ENCODE results near the gene AK1. TPM values are rescaled to one million over a fixed set of nuclear protein-coding genes. Genes with fewer than 3 reads are reported as not detected.

AK1 gene
- total RNA-seq, 1 donor = 106 TPM

- DNase-seq (ENCODE audit: insufficient read length, low spot score, missing footprints) = peak; percentile 80
- H2AFZ ChIP-seq (ENCODE audit: low read length) = peak overlapping the region; percentile 20
- H3K36me3 ChIP-seq (ENCODE audit: insufficient read depth, low read length) = peaks cover under 1% of the 10 kb centered on the region
- no peaks in the 10 kb centered on the region for H3K79me2 ChIP-seq (ENCODE audit: insufficient read depth, low read length)
- no peak overlapping the region for H3K4me2 ChIP-seq (ENCODE audit: insufficient read depth, low read length)
- no peak overlapping the region for H3K27ac ChIP-seq (ENCODE audit: low read depth, low read length)
- no peak overlapping the region for H3K4me3 ChIP-seq (ENCODE audit: insufficient read depth, low read length)
- H3K9me3 ChIP-seq (ENCODE audit: low read depth, low read length) = no peaks in the 10 kb centered on the region
- no peaks in the 10 kb centered on the region for H4K20me1 ChIP-seq (ENCODE audit: insufficient read depth, low read length)
- no peak for TF ChIP-seq CTCF (IDR thresholded peaks at IDR 0.05; ENCODE audit: extremely low read depth, low read depth, low read length)
- H3K27me3 ChIP-seq (ENCODE audit: insufficient read depth, low read length) = no peaks in the 10 kb centered on the region
- peaks cover 14% of the 10 kb centered on the region for H3K4me1 ChIP-seq (ENCODE audit: insufficient read depth, low read length)
Measured at GRCh38 chr9:127862075-127863011, 15.1 kb downstream of the AK1 start.

GRCh38 chr9:127860779-127861178 is 16.7 kb downstream of the AK1 start:
- no peak overlapping the region for H2AFZ ChIP-seq (ENCODE audit: low read length)
- no peak overlapping the region for H3K4me2 ChIP-seq (ENCODE audit: insufficient read depth, low read length)
- no peaks in the 10 kb centered on the region for H3K79me2 ChIP-seq (ENCODE audit: insufficient read depth, low read length)
- no peak for TF ChIP-seq CTCF (IDR thresholded peaks at IDR 0.05; ENCODE audit: extremely low read depth, low read depth, low read length)
- no peak overlapping the region for H3K27ac ChIP-seq (ENCODE audit: low read depth, low read length)
- H3K9me3 ChIP-seq (ENCODE audit: low read depth, low read length) = no peaks in the 10 kb centered on the region
- no peaks in the 10 kb centered on the region for H4K20me1 ChIP-seq (ENCODE audit: insufficient read depth, low read length)
- H3K4me1 ChIP-seq (ENCODE audit: insufficient read depth, low read length) = peaks cover 14% of the 10 kb centered on the region
- no peak overlapping the region for H3K4me3 ChIP-seq (ENCODE audit: insufficient read depth, low read length)
- no peaks in the 10 kb centered on the region for H3K36me3 ChIP-seq (ENCODE audit: insufficient read depth, low read length)
- no peaks in the 10 kb centered on the region for H3K27me3 ChIP-seq (ENCODE audit: insufficient read depth, low read length)
- DNase-seq (ENCODE audit: insufficient read length, low spot score, missing footprints) = peak; percentile 76

- DNase-seq (ENCODE audit: insufficient read length, low spot score, missing footprints) = no peak
- no peaks in the 10 kb centered on the region for H3K9me3 ChIP-seq (ENCODE audit: low read depth, low read length)
- H4K20me1 ChIP-seq (ENCODE audit: insufficient read depth, low read length) = no peaks in the 10 kb centered on the region
- peaks cover 14% of the 10 kb centered on the region for H3K4me1 ChIP-seq (ENCODE audit: insufficient read depth, low read length)
- H3K4me3 ChIP-seq (ENCODE audit: insufficient read depth, low read length) = no peak overlapping the region
- H3K4me2 ChIP-seq (ENCODE audit: insufficient read depth, low read length) = no peak overlapping the region
- no peaks in the 10 kb centered on the region for H3K27me3 ChIP-seq (ENCODE audit: insufficient read depth, low read length)
- no peak for TF ChIP-seq CTCF (IDR thresholded peaks at IDR 0.05; ENCODE audit: extremely low read depth, low read depth, low read length)
- H3K27ac ChIP-seq (ENCODE audit: low read depth, low read length) = no peak overlapping the region
- no peaks in the 10 kb centered on the region for H3K79me2 ChIP-seq (ENCODE audit: insufficient read depth, low read length)
- H2AFZ ChIP-seq (ENCODE audit: low read length) = no peak overlapping the region
- H3K36me3 ChIP-seq (ENCODE audit: insufficient read depth, low read length) = no peaks in the 10 kb centered on the region
Measured at GRCh38 chr9:127860260-127860659, 17.2 kb downstream of the AK1 start.

GRCh38 chr9:127858041-127858512 is 19.4 kb downstream of the AK1 start:
- Histone ChIP-seq H3K9me3 (ENCODE audit: low read depth, low read length) (no peaks in the 10 kb centered on the region), H3K4me1 (ENCODE audit: insufficient read depth, low read length) (peaks cover 18% of the 10 kb centered on the region), H3K27ac (ENCODE audit: low read depth, low read length) (no peak overlapping the region), H3K36me3 (ENCODE audit: insufficient read depth, low read length) (no peaks in the 10 kb centered on the region), H3K27me3 (ENCODE audit: insufficient read depth, low read length) (no peaks in the 10 kb centered on the region), H2AFZ (ENCODE audit: low read length) (peak overlapping the region; percentile 56), H4K20me1 (ENCODE audit: insufficient read depth, low read length) (peaks cover 9% of the 10 kb centered on the region), H3K79me2 (ENCODE audit: insufficient read depth, low read length) (peaks cover 14% of the 10 kb centered on the region), H3K4me3 (ENCODE audit: insufficient read depth, low read length) (no peak overlapping the region), H3K4me2 (ENCODE audit: insufficient read depth, low read length) (no peak overlapping the region)
- DNase-seq (ENCODE audit: insufficient read length, low spot score, missing footprints) = peak; percentile 92
- TF ChIP-seq CTCF (IDR thresholded peaks at IDR 0.05; ENCODE audit: extremely low read depth, low read depth, low read length) = no peak
